Stimulated activated CD4-positive, alpha-beta T cell treated with anti-CD3 and anti-CD28 coated beads, Interleukin-1b, Interleukin-23, amount 100 ng/mL, for 24 hours (primary cell): ENCODE results near the gene MOB2.
A peak's percentile ranks its signal among the peaks of the same experiment; 100 is the strongest.

Experiments used
- DNase-seq, 4 experiments: peaks; one replicate each; pipeline ENCODE4 v3.0.0-alpha.2; 2020; ENCODE audit warnings: low read depth in 4 of 4, low spot score in 1 of 4

The MOB2 gene

GRCh38 chr11:1458340-1459218, 28.0 kb downstream of the MOB2 start:
- DNase-seq = no peak

GRCh38 chr11:1457856-1458255, 28.7 kb downstream of the MOB2 start:
- no peak for DNase-seq

GRCh38 chr11:1457326-1457680, 29.3 kb downstream of the MOB2 start:
- DNase-seq = no peak

GRCh38 chr11:1456596-1457325, 29.8 kb downstream of the MOB2 start:
- DNase-seq = no peak

- DNase-seq = no peak
Observed at GRCh38 chr11:1456176-1456575, 30.4 kb downstream of the MOB2 start.

- no peak for DNase-seq
Observed at GRCh38 chr11:1455763-1456060, 30.9 kb downstream of the MOB2 start.

- DNase-seq = no peak
Observed at GRCh38 chr11:1455032-1455762, 31.4 kb downstream of the MOB2 start.

GRCh38 chr11:1454576-1454975, 32.0 kb downstream of the MOB2 start:
- no peak for DNase-seq

GRCh38 chr11:1453611-1454034, 33.0 kb downstream of the MOB2 start:
- DNase-seq = peak in 1 of 4 experiments; percentile 20

- DNase-seq = no peak
Observed at GRCh38 chr11:1452744-1453143, 33.8 kb downstream of the MOB2 start.

- no peak for DNase-seq
Observed at GRCh38 chr11:1451781-1452470, 34.7 kb downstream of the MOB2 start.

GRCh38 chr11:1450949-1451710, 35.4 kb downstream of the MOB2 start:
- no peak for DNase-seq

GRCh38 chr11:1450344-1450875, 36.2 kb downstream of the MOB2 start:
- no peak for DNase-seq

GRCh38 chr11:1449490-1450243, 36.9 kb downstream of the MOB2 start:
- no peak for DNase-seq

- no peak for DNase-seq
Observed at GRCh38 chr11:1448882-1449281, 37.7 kb downstream of the MOB2 start.

- DNase-seq = no peak
Observed at GRCh38 chr11:1447845-1448825, 38.4 kb downstream of the MOB2 start.

- DNase-seq = no peak
Observed at GRCh38 chr11:1446623-1447022, 40.0 kb downstream of the MOB2 start.

GRCh38 chr11:1445741-1446445, 40.7 kb downstream of the MOB2 start:
- DNase-seq = no peak
